Hepatocyte (in vitro differentiated cells): ENCODE measurements around the gene COTL1.

Experiments used
- CTCF ChIP-seq: fragments of 200-600 bp; sonication (generic); IDR thresholded peaks from 2 replicates; pipeline ENCODE4 v1.5.1; 2016; ENCODE audit warnings: antibody characterized with exemption, mild to moderate bottlenecking; ENCODE audit not compliant: poor library complexity
- EZH2 ChIP-seq: fragments of 200-600 bp; sonication (generic); IDR thresholded peaks from 2 replicates; pipeline ENCODE4 v1.6.1; 2016; ENCODE audit warnings: antibody characterized with exemption, mild to moderate bottlenecking, borderline replicate concordance
- EZH2phosphoT487 ChIP-seq: fragments of 200-600 bp; sonication (generic); IDR thresholded peaks from one replicate; pipeline ENCODE4 v1.6.1; 2018; ENCODE audit warnings: antibody characterized with exemption, mild to moderate bottlenecking, low read depth, moderate library complexity; ENCODE audit not compliant: unreplicated experiment, severe bottlenecking

- no peak for TF ChIP-seq CTCF
- TF ChIP-seq EZH2phosphoT487, result no peak
- TF ChIP-seq EZH2, result no peak
Observed at GRCh38 chr16:84531671-84532111, 86.2 kb downstream of the COTL1 start.
